ENCODE measurements around the gene CFAP46. TPM values are rescaled to one million over a fixed set of nuclear protein-coding genes. Genes with fewer than 3 reads are reported as not detected.

CFAP46 gene
- total RNA-seq, 1 experiment from 2014 or later, result 3.3 TPM

DNA sequence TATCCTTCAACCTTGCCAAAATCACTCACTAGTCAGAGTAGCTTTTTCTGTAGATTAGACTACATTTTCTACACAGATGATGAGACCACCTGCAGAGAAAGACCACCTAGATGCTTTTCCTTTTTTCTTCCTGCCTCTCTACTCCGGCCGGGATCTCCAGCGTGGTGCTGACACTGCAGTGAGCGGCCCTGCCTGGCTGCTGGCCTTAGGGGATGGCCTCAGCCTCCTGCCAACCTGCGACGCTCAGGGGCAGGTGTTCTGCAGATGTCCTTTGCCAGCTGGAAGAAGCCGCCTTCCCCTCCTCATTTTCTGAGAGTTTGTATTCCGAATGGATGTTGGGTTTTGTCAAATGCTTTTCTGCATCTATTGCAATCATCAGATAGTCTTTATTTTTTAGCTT is 113.0 kb downstream of the CFAP46 start (continued):
- TF ChIP-seq, protein P1, sequence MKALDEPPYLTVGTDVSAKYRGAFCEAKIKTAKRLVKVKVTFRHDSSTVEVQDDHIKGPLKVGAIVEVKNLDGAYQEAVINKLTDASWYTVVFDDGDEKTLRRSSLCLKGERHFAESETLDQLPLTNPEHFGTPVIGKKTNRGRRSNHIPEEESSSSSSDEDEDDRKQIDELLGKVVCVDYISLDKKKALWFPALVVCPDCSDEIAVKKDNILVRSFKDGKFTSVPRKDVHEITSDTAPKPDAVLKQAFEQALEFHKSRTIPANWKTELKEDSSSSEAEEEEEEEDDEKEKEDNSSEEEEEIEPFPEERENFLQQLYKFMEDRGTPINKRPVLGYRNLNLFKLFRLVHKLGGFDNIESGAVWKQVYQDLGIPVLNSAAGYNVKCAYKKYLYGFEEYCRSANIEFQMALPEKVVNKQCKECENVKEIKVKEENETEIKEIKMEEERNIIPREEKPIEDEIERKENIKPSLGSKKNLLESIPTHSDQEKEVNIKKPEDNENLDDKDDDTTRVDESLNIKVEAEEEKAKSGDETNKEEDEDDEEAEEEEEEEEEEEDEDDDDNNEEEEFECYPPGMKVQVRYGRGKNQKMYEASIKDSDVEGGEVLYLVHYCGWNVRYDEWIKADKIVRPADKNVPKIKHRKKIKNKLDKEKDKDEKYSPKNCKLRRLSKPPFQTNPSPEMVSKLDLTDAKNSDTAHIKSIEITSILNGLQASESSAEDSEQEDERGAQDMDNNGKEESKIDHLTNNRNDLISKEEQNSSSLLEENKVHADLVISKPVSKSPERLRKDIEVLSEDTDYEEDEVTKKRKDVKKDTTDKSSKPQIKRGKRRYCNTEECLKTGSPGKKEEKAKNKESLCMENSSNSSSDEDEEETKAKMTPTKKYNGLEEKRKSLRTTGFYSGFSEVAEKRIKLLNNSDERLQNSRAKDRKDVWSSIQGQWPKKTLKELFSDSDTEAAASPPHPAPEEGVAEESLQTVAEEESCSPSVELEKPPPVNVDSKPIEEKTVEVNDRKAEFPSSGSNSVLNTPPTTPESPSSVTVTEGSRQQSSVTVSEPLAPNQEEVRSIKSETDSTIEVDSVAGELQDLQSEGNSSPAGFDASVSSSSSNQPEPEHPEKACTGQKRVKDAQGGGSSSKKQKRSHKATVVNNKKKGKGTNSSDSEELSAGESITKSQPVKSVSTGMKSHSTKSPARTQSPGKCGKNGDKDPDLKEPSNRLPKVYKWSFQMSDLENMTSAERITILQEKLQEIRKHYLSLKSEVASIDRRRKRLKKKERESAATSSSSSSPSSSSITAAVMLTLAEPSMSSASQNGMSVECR (CRISPR knock-in tag; IDR thresholded peaks at IDR 0.05; ENCODE audit: borderline replicate concordance), result no peak
- TF ChIP-seq NR1H2 (CRISPR knock-in tag; IDR thresholded peaks at IDR 0.05), result no peak
- TF ChIP-seq, protein P2, sequence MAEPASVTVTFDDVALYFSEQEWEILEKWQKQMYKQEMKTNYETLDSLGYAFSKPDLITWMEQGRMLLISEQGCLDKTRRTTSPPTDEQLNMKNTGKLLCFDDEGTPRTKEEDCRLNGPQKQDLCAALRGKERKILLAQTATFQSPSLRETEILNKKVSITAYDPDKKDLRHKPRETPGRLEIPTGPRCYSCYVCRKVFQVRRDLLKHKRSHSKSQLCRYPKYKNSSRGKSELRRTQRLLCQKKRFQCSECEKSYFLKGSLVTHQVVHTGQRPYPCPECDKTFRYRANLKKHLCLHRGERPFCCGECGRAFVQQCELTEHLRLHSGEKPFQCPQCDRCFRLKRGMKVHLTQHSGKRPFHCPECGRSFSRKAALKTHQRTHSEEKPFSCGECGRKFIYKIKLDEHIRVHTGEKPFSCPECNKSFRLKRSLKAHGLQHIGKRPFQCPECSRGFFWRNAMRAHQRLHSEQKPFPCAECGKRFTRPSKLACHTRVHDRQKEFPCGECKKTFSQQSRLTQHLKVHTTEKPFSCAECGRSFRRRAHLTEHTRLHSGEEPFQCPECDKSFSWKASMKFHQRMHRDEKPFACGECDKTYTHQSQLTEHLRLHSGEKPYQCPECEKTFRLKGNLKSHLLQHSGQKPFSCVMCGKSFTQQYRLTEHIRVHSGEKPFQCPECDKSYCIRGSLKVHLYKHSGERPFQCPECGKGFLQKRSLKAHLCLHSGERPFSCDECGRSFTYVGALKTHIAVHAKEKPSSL (CRISPR knock-in tag; conservative IDR thresholded peaks at IDR 0.05), result no peak

DNA sequence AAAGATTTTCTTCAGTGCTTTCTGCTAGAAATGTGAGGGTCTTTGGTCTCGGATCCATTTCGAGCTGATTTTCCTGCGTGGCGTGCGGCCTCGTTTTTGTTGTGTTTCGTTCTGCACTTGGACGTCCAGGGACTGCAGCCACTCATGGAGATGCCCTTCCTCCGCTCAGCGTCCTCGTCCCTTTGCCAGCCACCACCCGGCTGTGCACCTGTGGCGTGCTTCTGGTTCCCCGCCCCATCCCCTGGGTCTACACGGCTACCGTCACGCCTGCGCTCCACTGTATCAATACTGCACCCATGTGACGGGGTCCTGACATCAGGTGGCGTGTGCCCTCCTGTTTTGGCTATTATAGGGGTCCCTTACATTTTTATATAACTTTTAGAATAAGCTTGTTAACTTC is 113.7 kb downstream of the CFAP46 start:
- Mint-ChIP-seq H3K4me3 (no peak overlapping the region), H3K27ac (no peak overlapping the region), H3K27me3 (ENCODE audit: low read depth) (peaks cover 6% of the 10 kb centered on the region; the same call in 1 of the 2 replicates), H3K4me1 (no peaks in the 10 kb centered on the region), H3K9me3 (peaks cover 9% of the 10 kb centered on the region), H3K36me3 (peaks cover 11% of the 10 kb centered on the region)
- ATAC-seq (no peak), DNase-seq (ENCODE audit: low spot score) (no peak)
- TF ChIP-seq, protein P3, sequence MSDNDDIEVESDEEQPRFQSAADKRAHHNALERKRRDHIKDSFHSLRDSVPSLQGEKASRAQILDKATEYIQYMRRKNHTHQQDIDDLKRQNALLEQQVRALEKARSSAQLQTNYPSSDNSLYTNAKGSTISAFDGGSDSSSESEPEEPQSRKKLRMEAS (CRISPR knock-in tag; IDR thresholded peaks at IDR 0.05), result no peak
- TF ChIP-seq TEAD1 (CRISPR knock-in tag; IDR thresholded peaks at IDR 0.05) (no peak), NFYB (CRISPR knock-in tag; conservative IDR thresholded peaks at IDR 0.05; ENCODE audit: low read depth) (no peak), KAT7 (CRISPR knock-in tag; IDR thresholded peaks at IDR 0.05; ENCODE audit: borderline replicate concordance) (no peak), HMGA2 (CRISPR knock-in tag; IDR thresholded peaks at IDR 0.05) (no peak), TEAD4 (CRISPR knock-in tag; IDR thresholded peaks at IDR 0.05) (no peak), NR3C1 (CRISPR knock-in tag; conservative IDR thresholded peaks at IDR 0.05; ENCODE audit: low read depth) (no peak), ZNF219 (CRISPR knock-in tag; IDR thresholded peaks at IDR 0.05; ENCODE audit: borderline replicate concordance) (no peak), FOXK1 (CRISPR knock-in tag; IDR thresholded peaks at IDR 0.05) (no peak), CREM (CRISPR knock-in tag; IDR thresholded peaks at IDR 0.05) (no peak), ZNF263 (CRISPR knock-in tag; IDR thresholded peaks at IDR 0.05; ENCODE audit: low read depth) (no peak), JUN (CRISPR knock-in tag; IDR thresholded peaks at IDR 0.05) (no peak), IRF2 (CRISPR knock-in tag; IDR thresholded peaks at IDR 0.05; ENCODE audit: borderline replicate concordance, low read depth) (no peak), GABPB1 (CRISPR knock-in tag; IDR thresholded peaks at IDR 0.05) (no peak), OVOL2 (CRISPR knock-in tag; IDR thresholded peaks at IDR 0.05; ENCODE audit: borderline replicate concordance) (no peak), SOX15 (CRISPR knock-in tag; IDR thresholded peaks at IDR 0.05) (no peak)
- TF ChIP-seq, protein P4, sequence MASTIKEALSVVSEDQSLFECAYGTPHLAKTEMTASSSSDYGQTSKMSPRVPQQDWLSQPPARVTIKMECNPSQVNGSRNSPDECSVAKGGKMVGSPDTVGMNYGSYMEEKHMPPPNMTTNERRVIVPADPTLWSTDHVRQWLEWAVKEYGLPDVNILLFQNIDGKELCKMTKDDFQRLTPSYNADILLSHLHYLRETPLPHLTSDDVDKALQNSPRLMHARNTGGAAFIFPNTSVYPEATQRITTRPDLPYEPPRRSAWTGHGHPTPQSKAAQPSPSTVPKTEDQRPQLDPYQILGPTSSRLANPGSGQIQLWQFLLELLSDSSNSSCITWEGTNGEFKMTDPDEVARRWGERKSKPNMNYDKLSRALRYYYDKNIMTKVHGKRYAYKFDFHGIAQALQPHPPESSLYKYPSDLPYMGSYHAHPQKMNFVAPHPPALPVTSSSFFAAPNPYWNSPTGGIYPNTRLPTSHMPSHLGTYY (CRISPR knock-in tag; IDR thresholded peaks at IDR 0.05), result no peak
- TF ChIP-seq, protein P5, sequence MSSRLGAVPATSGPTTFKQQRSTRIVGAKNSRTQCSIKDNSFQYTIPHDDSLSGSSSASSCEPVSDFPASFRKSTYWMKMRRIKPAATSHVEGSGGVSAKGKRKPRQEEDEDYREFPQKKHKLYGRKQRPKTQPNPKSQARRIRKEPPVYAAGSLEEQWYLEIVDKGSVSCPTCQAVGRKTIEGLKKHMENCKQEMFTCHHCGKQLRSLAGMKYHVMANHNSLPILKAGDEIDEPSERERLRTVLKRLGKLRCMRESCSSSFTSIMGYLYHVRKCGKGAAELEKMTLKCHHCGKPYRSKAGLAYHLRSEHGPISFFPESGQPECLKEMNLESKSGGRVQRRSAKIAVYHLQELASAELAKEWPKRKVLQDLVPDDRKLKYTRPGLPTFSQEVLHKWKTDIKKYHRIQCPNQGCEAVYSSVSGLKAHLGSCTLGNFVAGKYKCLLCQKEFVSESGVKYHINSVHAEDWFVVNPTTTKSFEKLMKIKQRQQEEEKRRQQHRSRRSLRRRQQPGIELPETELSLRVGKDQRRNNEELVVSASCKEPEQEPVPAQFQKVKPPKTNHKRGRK (CRISPR knock-in tag; IDR thresholded peaks at IDR 0.05; ENCODE audit: borderline replicate concordance), result no peak
- TF ChIP-seq, protein P6, sequence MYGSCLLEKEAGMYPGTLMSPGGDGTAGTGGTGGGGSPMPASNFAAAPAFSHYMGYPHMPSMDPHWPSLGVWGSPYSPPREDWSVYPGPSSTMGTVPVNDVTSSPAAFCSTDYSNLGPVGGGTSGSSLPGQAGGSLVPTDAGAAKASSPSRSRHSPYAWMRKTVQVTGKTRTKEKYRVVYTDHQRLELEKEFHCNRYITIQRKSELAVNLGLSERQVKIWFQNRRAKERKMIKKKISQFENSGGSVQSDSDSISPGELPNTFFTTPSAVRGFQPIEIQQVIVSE (CRISPR knock-in tag; IDR thresholded peaks at IDR 0.05; ENCODE audit: borderline replicate concordance), result no peak
- POLR2A ChIA-PET, result no interaction called here
- CTCF ChIA-PET, result no interaction called here
